C4-2B (cell line): ENCODE results near the gene XPO1.

Experiments
- ZFX ChIP-seq: fragments of 450-650 bp; IDR thresholded peaks from 2 replicates; pipeline ENCODE4 v1.6.1; 2017
- TF ChIP-seq, protein P1 (sequence below): fragments of 450-650 bp; conservative IDR thresholded peaks from 2 replicates; pipeline ENCODE4 v1.5.1; 2017; ENCODE audit warnings: mild to moderate bottlenecking

DNA sequence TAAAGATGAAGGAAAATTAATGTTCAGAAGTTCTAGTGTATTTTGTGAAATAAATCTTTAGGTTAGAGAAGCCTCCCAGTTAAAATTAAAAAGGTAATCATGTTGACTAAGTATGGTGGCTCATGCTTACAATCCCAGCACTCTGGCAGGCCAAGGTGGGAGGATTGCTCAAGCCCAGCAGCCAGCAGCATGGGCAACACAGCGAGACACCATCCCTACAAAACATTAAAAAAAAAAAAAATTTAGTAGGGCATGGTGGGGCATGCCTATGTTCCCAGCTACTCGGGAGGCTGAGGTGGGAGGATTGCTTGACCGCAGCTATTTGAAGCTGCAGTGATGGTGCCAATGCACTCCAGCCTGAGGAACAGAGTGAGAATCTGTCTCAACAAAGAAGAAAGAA lies 17.9 kb downstream of the XPO1 start:
- TF ChIP-seq, protein P1, sequence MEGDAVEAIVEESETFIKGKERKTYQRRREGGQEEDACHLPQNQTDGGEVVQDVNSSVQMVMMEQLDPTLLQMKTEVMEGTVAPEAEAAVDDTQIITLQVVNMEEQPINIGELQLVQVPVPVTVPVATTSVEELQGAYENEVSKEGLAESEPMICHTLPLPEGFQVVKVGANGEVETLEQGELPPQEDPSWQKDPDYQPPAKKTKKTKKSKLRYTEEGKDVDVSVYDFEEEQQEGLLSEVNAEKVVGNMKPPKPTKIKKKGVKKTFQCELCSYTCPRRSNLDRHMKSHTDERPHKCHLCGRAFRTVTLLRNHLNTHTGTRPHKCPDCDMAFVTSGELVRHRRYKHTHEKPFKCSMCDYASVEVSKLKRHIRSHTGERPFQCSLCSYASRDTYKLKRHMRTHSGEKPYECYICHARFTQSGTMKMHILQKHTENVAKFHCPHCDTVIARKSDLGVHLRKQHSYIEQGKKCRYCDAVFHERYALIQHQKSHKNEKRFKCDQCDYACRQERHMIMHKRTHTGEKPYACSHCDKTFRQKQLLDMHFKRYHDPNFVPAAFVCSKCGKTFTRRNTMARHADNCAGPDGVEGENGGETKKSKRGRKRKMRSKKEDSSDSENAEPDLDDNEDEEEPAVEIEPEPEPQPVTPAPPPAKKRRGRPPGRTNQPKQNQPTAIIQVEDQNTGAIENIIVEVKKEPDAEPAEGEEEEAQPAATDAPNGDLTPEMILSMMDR: no peak
- no peak for TF ChIP-seq ZFX
